IMR-90 (cell line): ENCODE measurements around the gene FFAR2. TPM values are rescaled to one million over a fixed set of nuclear protein-coding genes. Genes with fewer than 3 reads are reported as not detected.

ENCODE experiments used
- ATAC-seq: fragments of 200-7000 bp; cut with Tn5 transposase; 2 replicates; pipeline ENCODE4 v1.9.1; 2020; ENCODE audit warnings: low read depth, mild to moderate bottlenecking, moderate library complexity
- BruUV-seq: library from RNA; stranded (reverse); fragments of 400-500 nt; replicated peaks from 2 replicates; lab custom pipeline; 2021; lab: Mats Ljungman, UMichigan
- CTCF ChIA-PET: fragments of 300-600 bp; formaldehyde crosslinking; extraction: SDS; loops from one replicate; lab custom pipeline; 2021; ENCODE audit warnings: antibody characterized with exemption; lab: Yijun Ruan, JAX
- POLR2A ChIA-PET: fragments of 300-600 bp; sonication (Branson Sonifier 250); formaldehyde crosslinking; loops from one replicate; lab custom pipeline; 2022; ENCODE audit warnings: antibody characterized with exemption; ENCODE audit not compliant: unreplicated experiment; lab: Charles Lee
- DNase-seq: peaks from one replicate; pipeline ENCODE4 v3.0.0; 2013
- H2AFZ ChIP-seq: replicated peaks from 2 replicates; pipeline ENCODE3; 2013; ENCODE audit warnings: low read length, mild to moderate bottlenecking; ENCODE audit not compliant: poor library complexity
- H2AK5ac ChIP-seq: 2 replicates; pipeline ENCODE4 v1.6.1; 2013; ENCODE audit warnings: low read depth, low read length, inconsistent platforms
- H2AK9ac ChIP-seq: replicated peaks from 2 replicates; pipeline ENCODE3; 2013; ENCODE audit warnings: mild to moderate bottlenecking, low read depth, low read length, moderate library complexity; ENCODE audit not compliant: poor library complexity
- H2BK120ac ChIP-seq: 2 replicates; pipeline ENCODE4 v1.6.1; 2013; ENCODE audit warnings: low read depth, low read length, inconsistent platforms
- H2BK15ac ChIP-seq: 3 replicates; pipeline ENCODE4 v1.6.1; 2013; ENCODE audit warnings: low read depth, low read length, inconsistent platforms
- H2BK20ac ChIP-seq: 2 replicates; pipeline ENCODE4 v1.6.1; 2013; ENCODE audit warnings: low read depth, mild to moderate bottlenecking, inconsistent platforms, low read length, moderate library complexity
- H2BK5ac ChIP-seq: 2 replicates; pipeline ENCODE4 v1.6.1; 2013; ENCODE audit warnings: mild to moderate bottlenecking, low read depth, low read length, inconsistent platforms; ENCODE audit not compliant: poor library complexity, severe bottlenecking
- H3K14ac ChIP-seq: replicated peaks from 2 replicates; pipeline ENCODE4 v1.6.1; 2013; ENCODE audit warnings: low read depth, low read length, inconsistent platforms
- H3K18ac ChIP-seq: 2 replicates; pipeline ENCODE4 v1.6.1; 2013; ENCODE audit warnings: low read depth, low read length, control low read depth
- H3K23ac ChIP-seq: 2 replicates; pipeline ENCODE4 v1.6.1; 2013; ENCODE audit warnings: low read depth, low read length, inconsistent platforms
- H3K27ac ChIP-seq: 2 replicates; pipeline ENCODE4 v1.5.1; 2013; ENCODE audit warnings: mild to moderate bottlenecking, control low read depth, low read length; ENCODE audit not compliant: insufficient read depth
- H3K27me3 ChIP-seq: 2 replicates; pipeline ENCODE4 v1.6.1; 2013; ENCODE audit warnings: low read length; ENCODE audit not compliant: control insufficient read depth, insufficient read depth
- H3K36me3 ChIP-seq: 2 replicates; pipeline ENCODE4 v1.6.1; 2013; ENCODE audit warnings: low read length, mixed read lengths; ENCODE audit not compliant: control insufficient read depth, insufficient read depth
- H3K4ac ChIP-seq: 2 replicates; pipeline ENCODE4 v1.6.1; 2013; ENCODE audit warnings: low read depth, low read length, inconsistent platforms
- H3K4me1 ChIP-seq: 2 replicates; pipeline ENCODE4 v1.6.1; 2013; ENCODE audit warnings: low read length, mixed read lengths; ENCODE audit not compliant: control insufficient read depth, insufficient read depth
- H3K4me2 ChIP-seq: 2 replicates; pipeline ENCODE4 v1.6.1; 2013; ENCODE audit warnings: low read depth, mild to moderate bottlenecking, control low read depth, low read length, moderate library complexity
- H3K4me3 ChIP-seq: 2 replicates; pipeline ENCODE4 v1.5.1; 2013; ENCODE audit warnings: low read depth, mild to moderate bottlenecking, control low read depth, low read length, moderate library complexity; ENCODE audit not compliant: insufficient read depth
- H3K56ac ChIP-seq: 2 replicates; pipeline ENCODE4 v1.6.1; 2013; ENCODE audit warnings: low read length, inconsistent platforms; ENCODE audit not compliant: insufficient read depth; ENCODE audit errors: extremely low read depth
- H3K79me1 ChIP-seq, 2 experiments: 2 replicates each; pipeline ENCODE4 v1.6.1; 2013; ENCODE audit warnings: low read length in 2 of 2, inconsistent platforms in 1 of 2, low read depth in 1 of 2
- H3K9ac ChIP-seq: 2 replicates; pipeline ENCODE4 v1.6.1; 2013; ENCODE audit warnings: low read depth, low read length, control low read depth
- H3K9me1 ChIP-seq: 2 replicates; pipeline ENCODE4 v1.6.1; 2013; ENCODE audit warnings: low read length, inconsistent platforms; ENCODE audit not compliant: insufficient read depth
- H3K9me3 ChIP-seq: 2 replicates; pipeline ENCODE4 v1.6.1; 2013; ENCODE audit warnings: low read length; ENCODE audit not compliant: control insufficient read depth, insufficient read depth
- H4K20me1 ChIP-seq: 2 replicates; pipeline ENCODE4 v1.6.1; 2013; ENCODE audit warnings: low read length, inconsistent platforms; ENCODE audit not compliant: insufficient read depth
- H4K5ac ChIP-seq: 2 replicates; pipeline ENCODE4 v1.6.1; 2013; ENCODE audit warnings: mild to moderate bottlenecking, low read depth, low read length, control low read depth
- H4K8ac ChIP-seq, 2 experiments: 2 replicates each; pipeline ENCODE4 v1.6.1; 2013; ENCODE audit warnings: low read depth in 2 of 2, low read length in 2 of 2, control low read depth in 1 of 2, inconsistent platforms in 1 of 2
- H4K91ac ChIP-seq: 2 replicates; pipeline ENCODE4 v1.6.1; 2013; ENCODE audit warnings: low read depth, low read length, inconsistent platforms; ENCODE audit not compliant: insufficient read depth
- BHLHE40 ChIP-seq: fragments of 150-350 bp; IDR thresholded peaks from 2 replicates; pipeline ENCODE4 v1.6.1; 2016; ENCODE audit warnings: mild to moderate bottlenecking, low read depth, low read length
- CTCF ChIP-seq: conservative IDR thresholded peaks from 2 replicates; pipeline ENCODE4 v1.5.1; 2012; ENCODE audit warnings: mild to moderate bottlenecking, low read depth, low read length, improper control_type of control experiment
- ELK1 ChIP-seq: fragments of 150-350 bp; IDR thresholded peaks from 2 replicates; pipeline ENCODE4 v1.6.1; 2016; ENCODE audit warnings: low read depth, mild to moderate bottlenecking, low read length, moderate library complexity, borderline replicate concordance
- FOS ChIP-seq: fragments of 150-350 bp; IDR thresholded peaks from 2 replicates; pipeline ENCODE4 v1.6.1; 2016; ENCODE audit warnings: low read depth, low read length
- MAZ ChIP-seq: IDR thresholded peaks from 2 replicates; pipeline ENCODE4 v1.6.1; 2012; ENCODE audit warnings: low read depth, mild to moderate bottlenecking, low read length, improper control_type of control experiment, moderate library complexity, borderline replicate concordance
- MXI1 ChIP-seq: IDR thresholded peaks from 2 replicates; pipeline ENCODE4 v1.6.1; 2012; ENCODE audit warnings: low read depth, mild to moderate bottlenecking, low read length, moderate library complexity, borderline replicate concordance
- POLR2A ChIP-seq: IDR thresholded peaks from 2 replicates; pipeline ENCODE4 v1.6.1; 2012; ENCODE audit warnings: mild to moderate bottlenecking, low read depth, low read length
- RFX5 ChIP-seq: IDR thresholded peaks from 2 replicates; pipeline ENCODE4 v1.8.0; 2012; ENCODE audit warnings: low read depth, mild to moderate bottlenecking, low read length, moderate library complexity
- USF2 ChIP-seq: fragments of 150-350 bp; IDR thresholded peaks from 2 replicates; pipeline ENCODE4 v1.6.1; 2017; ENCODE audit warnings: mild to moderate bottlenecking, antibody characterized with exemption, low read length, low read depth
- WGBS, 2 experiments: methylation state at CpG; one replicate each; pipeline versions ENCODE4 v1.1.5 to v1.1.7; 2013; ENCODE audit warnings: missing lambda C conversion rate in 2 of 2; ENCODE audit not compliant: insufficient read length in 1 of 2; ENCODE audit errors: extremely low coverage in 2 of 2; 5-methylcytosine and 5-hydroxymethylcytosine counted together
- dilution Hi-C: fragments of 300-500 bp; cut with HindIII; formaldehyde crosslinking; loops from one replicate; pipeline ENCODE4 v1.14.3; 2018; ENCODE audit warnings: low sequenced_read_pairs; ENCODE audit not compliant: unreplicated experiment
- in situ Hi-C: fragments of 300-500 bp; cut with MboI; formaldehyde crosslinking; loops from 3 replicates; pipeline ENCODE4 v1.14.3; 2019; ENCODE audit warnings: low sequenced_read_pairs, inconsistent platforms, mixed read lengths
- intact Hi-C: fragments of 100-400 bp; cut with micrococcal nuclease; formaldehyde crosslinking; loops from 2 replicates; pipeline ENCODE4 v1.10.0; 2022
- polyA plus RNA-seq, 3 experiments: library from polyadenylated mRNA; depleted of rRNA; stranded (reverse); fragments of >200 nt; gene quantifications; 2 replicates each; pipeline ENCODE4 v1.2.3, GENCODE V29; 2012; ENCODE audit warnings: low replicate concordance in 1 of 3
- total RNA-seq: library from RNA; depleted of rRNA; stranded (reverse); fragments of >200 nt; gene quantifications from 2 replicates; pipeline ENCODE4 v1.2.3, GENCODE V29; 2012

FFAR2 gene
- total and polyA plus RNA-seq, 2 of the 4 experiments (the other 2 are of a cell fraction): not detected

GRCh38 chr19:35466259-35466658 is 18.2 kb downstream of the FFAR2 start:
- Histone ChIP-seq H3K18ac (no peak overlapping the region), H3K36me3 (no peaks in the 10 kb centered on the region), H3K4me1 (no peaks in the 10 kb centered on the region), H3K14ac (no peak overlapping the region), H3K9me3 (no peaks in the 10 kb centered on the region), H3K27ac (no peak overlapping the region), H3K56ac (no peak overlapping the region), H4K8ac (no peak overlapping the region), H2BK15ac (no peak overlapping the region), H3K9ac (no peak overlapping the region), H2BK5ac (no peak overlapping the region), H2AK9ac (no peak overlapping the region), H3K23ac (no peak overlapping the region), H2AK5ac (no peak overlapping the region), H2BK20ac (no peak overlapping the region), H2BK120ac (no peak overlapping the region), H3K9me1 (no peaks in the 10 kb centered on the region), H3K4ac (no peak overlapping the region), H3K4me3 (no peak overlapping the region), H3K79me1 (no peaks in the 10 kb centered on the region), H3K27me3 (peaks cover 3% of the 10 kb centered on the region), H2AFZ (no peak overlapping the region), H4K91ac (no peak overlapping the region), H4K20me1 (no peaks in the 10 kb centered on the region), H3K4me2 (no peak overlapping the region), H4K5ac (no peak overlapping the region)
- in situ Hi-C loops (no loop called here), dilution Hi-C loops (no loop called here), intact Hi-C loops (loop anchor here (10.0 kb wide), 1 partner anchor 111 kb away; the partner anchor contains the start of gene FFAR3)
- TF ChIP-seq USF2: no peak
- TF ChIP-seq CTCF: no peak
- no peak for TF ChIP-seq MAZ
- no peak for TF ChIP-seq BHLHE40
- TF ChIP-seq MXI1: no peak
- no peak for TF ChIP-seq RFX5
- no peak for TF ChIP-seq FOS
- TF ChIP-seq POLR2A: no peak
- TF ChIP-seq ELK1: no peak
- CTCF ChIA-PET: no interaction called here
- no peak for DNase-seq
- no TSS peak for BruUV-seq
- WGBS, 2 experiments: no CpG with 5 or more reads among the region's 1 CpG
- POLR2A ChIA-PET: no interaction called here
- no peak for ATAC-seq
